NCI-H2171 treated with DMSO at 0.1 percent for 48 hours (cell line): ENCODE measurements around the gene SLC15A1.
A peak's percentile ranks its signal among the peaks of the same experiment; 100 is the strongest.
"Not testable (repeated sequence)": the region's sequence is repeated elsewhere in the genome, so short reads cannot be mapped to it uniquely, and the experiment has no call there.

Experiments used
- DNase-seq: peaks from one replicate; lab custom pipeline; 2025; lab: John Stamatoyannopoulos, UW

Gene SLC15A1

GRCh38 chr13:98781045-98781444 is 28.6 kb upstream of the SLC15A1 start:
- DNase-seq, result no peak

GRCh38 chr13:98780451-98780850 is 28.0 kb upstream of the SLC15A1 start:
- DNase-seq, result no peak

GRCh38 chr13:98779695-98780094 is 27.2 kb upstream of the SLC15A1 start:
- DNase-seq, result no peak

GRCh38 chr13:98778749-98779148 is 26.3 kb upstream of the SLC15A1 start:
- no peak for DNase-seq

- DNase-seq, result no peak
Measured at GRCh38 chr13:98776644-98777043, 24.2 kb upstream of the SLC15A1 start.

GRCh38 chr13:98775844-98776598 is 23.5 kb upstream of the SLC15A1 start:
- DNase-seq, result no peak

- no peak for DNase-seq
Measured at GRCh38 chr13:98775386-98775785, 22.9 kb upstream of the SLC15A1 start.

GRCh38 chr13:98774776-98775175 is 22.3 kb upstream of the SLC15A1 start:
- no peak for DNase-seq

- DNase-seq, result no peak
Measured at GRCh38 chr13:98773921-98774320, 21.4 kb upstream of the SLC15A1 start.

- DNase-seq, result no peak
Measured at GRCh38 chr13:98772794-98773452, 20.5 kb upstream of the SLC15A1 start.

- DNase-seq, result no peak
Measured at GRCh38 chr13:98771838-98772611, 19.6 kb upstream of the SLC15A1 start.

GRCh38 chr13:98769736-98770135 is 17.3 kb upstream of the SLC15A1 start:
- no peak for DNase-seq

GRCh38 chr13:98768522-98768921 is 16.1 kb upstream of the SLC15A1 start:
- DNase-seq, result no peak

- DNase-seq, result no peak
Measured at GRCh38 chr13:98766697-98767096, 14.2 kb upstream of the SLC15A1 start.

- DNase-seq, result peak; percentile 64
Measured at GRCh38 chr13:98765996-98766519, 13.6 kb upstream of the SLC15A1 start.

- no peak for DNase-seq
Measured at GRCh38 chr13:98761986-98762616, 9.6 kb upstream of the SLC15A1 start.

- no peak for DNase-seq
Measured at GRCh38 chr13:98761126-98761985, 8.9 kb upstream of the SLC15A1 start.

- DNase-seq, result no peak
Measured at GRCh38 chr13:98755729-98756128, 3.3 kb upstream of the SLC15A1 start.

GRCh38 chr13:98755116-98755515 is 2.6 kb upstream of the SLC15A1 start:
- DNase-seq, result no peak

- not testable (repeated sequence) for DNase-seq
Measured at GRCh38 chr13:98754468-98754867, 2.0 kb upstream of the SLC15A1 start.

- no peak for DNase-seq
Measured at GRCh38 chr13:98751861-98752466, 508 bp downstream of the SLC15A1 start.
